SH-SY5Y (cell line): Measurements from ENCODE around the gene ROBO1.

Experiments
- GATA2 ChIP-seq: IDR thresholded peaks from 2 replicates; pipeline ENCODE4 v1.6.1; 2011; ENCODE audit warnings: mild to moderate bottlenecking, low read depth, low read length
- GATA3 ChIP-seq: IDR thresholded peaks from 2 replicates; pipeline ENCODE4 v1.6.1; 2011; ENCODE audit warnings: low read depth, mild to moderate bottlenecking, low read length, moderate library complexity

- TF ChIP-seq GATA3 (no peak), GATA2 (no peak)
Measured at GRCh38 chr3:78647726-78648125, 1120.1 kb downstream of the ROBO1 start.
